Breast epithelium (tissue), 4 donors: ENCODE data around the gene NUMBL. TPM values are rescaled to one million over a fixed set of nuclear protein-coding genes. Genes with fewer than 3 reads are reported as not detected.

ENCODE experiments used
- DNase-seq, 2 donors: peaks; one replicate each; pipeline ENCODE4 v3.0.0-alpha.2; 2019; ENCODE audit warnings: low spot score in 2 of 2
- H3K27ac ChIP-seq, 2 donors: fragments of 200-600 bp; sonication (generic) in 1 of 2; one replicate each; pipeline ENCODE4 v1.5.1; 2016 to 2019; ENCODE audit warnings: mild to moderate bottlenecking in 1 of 2
- H3K27me3 ChIP-seq, 2 donors: fragments of 200-600 bp; sonication (generic) in 1 of 2; one replicate each; pipeline versions ENCODE4 v1.5.1 to v1.6.0; 2017 to 2019; ENCODE audit warnings: control low read depth in 1 of 2, mild to moderate bottlenecking in 1 of 2
- H3K36me3 ChIP-seq: fragments of 200-600 bp; one replicate; pipeline ENCODE4 v1.5.1; 2019
- H3K4me1 ChIP-seq, 2 donors: fragments of 200-600 bp; sonication (generic); one replicate each; pipeline ENCODE4 v1.5.1; 2016 to 2019; ENCODE audit warnings: control low read depth in 1 of 2
- H3K4me3 ChIP-seq, 3 donors: fragments of 200-600 bp; sonication (generic); 1 replicate in 2 of 3; 2 replicates in 1 of 3; pipeline ENCODE4 v1.5.1; 2016 to 2019; ENCODE audit warnings: mild to moderate bottlenecking in 3 of 3, moderate library complexity in 2 of 3
- H3K9me3 ChIP-seq, 2 donors: fragments of 200-600 bp; sonication (generic) in 1 of 2; one replicate each; pipeline ENCODE4 v1.5.1; 2016 to 2019; ENCODE audit warnings: control low read depth in 1 of 2
- CTCF ChIP-seq, 3 donors: fragments of 450-650 bp; IDR thresholded peaks; one replicate each; pipeline ENCODE4 v1.5.1; 2016 to 2017; ENCODE audit warnings: antibody characterized with exemption in 3 of 3, mild to moderate bottlenecking in 3 of 3, moderate library complexity in 3 of 3
- POLR2A ChIP-seq: fragments of 450-650 bp; IDR thresholded peaks from one replicate; pipeline ENCODE4 v1.6.1; 2016; ENCODE audit warnings: antibody characterized with exemption, mild to moderate bottlenecking, moderate library complexity
- POLR2AphosphoS5 ChIP-seq, 3 donors: sonication (generic); formaldehyde crosslinking; IDR thresholded peaks; one replicate each; pipeline ENCODE4 v1.6.1; 2017; ENCODE audit warnings: antibody characterized with exemption in 3 of 3
- intact Hi-C: fragments of 100-400 bp; cut with DNase I; formaldehyde crosslinking; loops from one replicate; pipeline ENCODE4 v1.15.1; 2023; ENCODE audit warnings: low total_unique reads
- total RNA-seq, 3 donors: library from RNA; depleted of rRNA; stranded (reverse); fragments of >200 nt; gene quantifications; one replicate each; pipeline ENCODE4 v1.1.0, GENCODE V29; 2016

Gene NUMBL
- total RNA-seq, 3 donors from 2014 or later: 24.6 to 34.7 (median 30.9) TPM

- Histone ChIP-seq H3K27ac (peak overlapping the region; percentile 94 to 99), H3K27me3 (no peaks in the 10 kb centered on the region), H3K9me3 (no peaks in the 10 kb centered on the region), H3K36me3 (no peaks in the 10 kb centered on the region), H3K4me3 (peak overlapping the region; percentile 86 to 94 (median 91)), H3K4me1 (peaks cover 0 to 15% of the 10 kb centered on the region in 2 donors)
- no peak for TF ChIP-seq POLR2A
- peak in 1 of 3 donors; percentile 35 for TF ChIP-seq POLR2AphosphoS5 (IDR thresholded peaks at IDR 0.05)
- DNase-seq: peak; percentile 58 to 63
- intact Hi-C loops: no loop called here
These were observed 27.7 kb upstream of the NUMBL start for GRCh38 chr19:40717880-40718773.

DNA sequence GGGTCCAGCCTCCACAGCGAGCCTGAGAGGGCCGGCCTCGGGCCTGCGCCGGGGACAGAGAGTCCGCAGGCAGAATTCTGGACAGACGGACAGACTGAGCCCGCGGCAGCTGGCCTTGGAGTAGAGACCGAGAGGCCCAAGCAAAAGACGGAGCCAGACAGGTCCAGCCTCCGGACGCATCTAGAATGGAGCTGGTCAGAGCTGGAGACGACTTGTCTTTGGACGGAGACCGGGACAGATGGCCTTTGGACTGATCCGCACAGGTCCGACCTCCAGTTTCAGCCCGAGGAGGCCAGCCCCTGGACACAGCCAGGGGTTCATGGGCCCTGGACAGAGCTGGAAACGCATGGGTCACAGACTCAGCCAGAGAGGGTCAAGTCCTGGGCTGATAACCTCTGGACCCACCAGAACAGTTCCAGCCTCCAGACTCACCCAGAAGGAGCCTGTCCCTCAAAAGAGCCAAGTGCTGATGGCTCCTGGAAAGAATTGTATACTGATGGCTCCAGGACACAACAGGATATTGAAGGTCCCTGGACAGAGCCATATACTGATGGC, 27.0 kb upstream of the NUMBL start:
- intact Hi-C loops: no loop called here
- Histone ChIP-seq H3K4me1 (peaks cover 0 to 15% of the 10 kb centered on the region in 2 donors), H3K36me3 (no peaks in the 10 kb centered on the region), H3K27me3 (no peaks in the 10 kb centered on the region), H3K4me3 (peak overlapping the region; percentile 86 to 94 (median 91)), H3K27ac (peak overlapping the region; percentile 94 to 99), H3K9me3 (no peaks in the 10 kb centered on the region)
- peak; percentile 49 to 55 for DNase-seq
- TF ChIP-seq POLR2AphosphoS5 (IDR thresholded peaks at IDR 0.05) (no peak), CTCF (IDR thresholded peaks at IDR 0.05) (no peak), POLR2A (no peak)

DNA sequence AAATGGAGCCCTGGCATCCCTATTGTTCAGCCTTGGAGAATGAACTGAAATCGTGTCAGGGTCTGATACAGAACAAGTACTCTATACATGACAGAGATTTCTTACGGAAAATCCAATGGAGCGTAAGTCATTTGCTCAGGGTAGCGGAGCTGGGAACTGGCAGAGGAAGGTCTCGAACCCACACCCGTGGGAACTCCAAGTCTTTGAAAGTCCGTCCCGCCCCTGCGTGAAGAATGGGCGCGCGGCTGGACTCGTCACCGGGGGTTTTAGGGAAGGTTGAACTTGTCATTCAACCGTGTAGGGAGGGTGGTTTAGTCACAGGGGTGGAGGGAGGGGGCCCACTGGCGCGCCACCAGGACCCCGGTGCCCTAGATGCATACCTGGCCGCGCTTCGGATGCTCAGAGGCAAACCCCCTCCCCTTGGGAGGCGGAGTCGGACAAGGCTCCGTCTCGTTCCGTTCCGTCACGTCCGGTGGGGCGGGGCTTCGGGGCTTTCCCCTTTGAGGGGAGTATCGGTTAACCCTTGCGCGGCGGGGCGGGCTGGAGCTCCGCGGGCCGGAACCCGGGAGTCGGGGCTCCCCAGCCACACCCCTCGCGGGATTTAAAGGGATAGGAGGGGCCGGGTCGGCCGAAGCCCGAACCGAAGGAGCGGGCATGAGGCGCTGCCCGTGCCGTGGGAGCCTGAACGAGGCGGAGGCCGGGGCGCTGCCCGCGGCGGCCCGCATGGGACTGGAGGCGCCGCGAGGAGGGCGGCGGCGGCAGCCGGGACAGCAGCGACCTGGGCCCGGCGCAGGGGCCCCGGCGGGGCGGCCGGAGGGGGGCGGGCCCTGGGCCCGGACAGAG, 26.3 kb upstream of the NUMBL start, which contains the start of the genes COQ8B and ITPKC:
COQ8B (minus strand) TSS at position 405 of the 843 bp plus-strand sequence. CDS start 2,254 bp downstream, outside the sequence.
ITPKC (plus strand) TSS at position 631 of the 843 bp plus-strand sequence; CDS start at position 655, 24 bp downstream.
- intact Hi-C loops: no loop called here
- DNase-seq: peak; percentile 99 to 100
- Histone ChIP-seq H3K9me3 (no peaks in the 10 kb centered on the region), H3K4me1 (peaks cover 0 to 8% of the 10 kb centered on the region in 2 donors), H3K36me3 (no peaks in the 10 kb centered on the region), H3K4me3 (peak within 1 kb of the TSS; percentile 86 to 94 (median 91)), H3K27me3 (no peaks in the 10 kb centered on the region), H3K27ac (peak within 1 kb of the TSS; percentile 94 to 99)
- peak; percentile 79 for TF ChIP-seq POLR2A
- TF ChIP-seq POLR2AphosphoS5 (IDR thresholded peaks at IDR 0.05): peak; percentile 78 to 95 (median 80)
- peak in 1 of 3 donors; percentile 53 for TF ChIP-seq CTCF (IDR thresholded peaks at IDR 0.05)

DNA sequence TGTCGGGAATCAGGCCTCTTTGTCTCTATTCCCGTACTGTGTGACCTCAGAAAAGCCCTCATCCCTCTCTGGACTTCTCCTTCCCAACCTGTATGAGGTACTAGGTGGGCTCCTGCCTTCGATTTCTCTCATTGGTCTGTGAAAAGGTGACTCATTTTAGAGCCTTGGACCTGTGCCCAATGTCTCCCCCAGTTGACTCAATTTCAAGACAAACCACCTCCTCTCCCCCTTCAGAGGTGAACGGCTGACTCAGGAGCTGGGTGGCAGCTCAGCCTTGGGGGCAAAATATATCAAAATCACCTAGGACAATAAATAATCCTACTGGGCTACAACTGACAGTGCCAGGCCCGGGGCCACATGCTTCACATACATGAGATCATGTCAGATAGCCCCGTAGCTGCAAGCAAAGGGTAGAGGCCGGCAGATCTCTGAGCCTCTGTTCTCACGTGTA, 25.6 kb upstream of the NUMBL start:
- H3K4me3 ChIP-seq: peak overlapping the region; percentile 86 to 94 (median 91)
- no peaks in the 10 kb centered on the region for H3K27me3 ChIP-seq
- intact Hi-C loops: no loop called here
- peak in 1 of 2 donors; percentile 61 for DNase-seq
- TF ChIP-seq CTCF (IDR thresholded peaks at IDR 0.05) (no peak), POLR2A (no peak), POLR2AphosphoS5 (IDR thresholded peaks at IDR 0.05) (no peak)
- H3K4me1 ChIP-seq: peaks cover 0 to 2% of the 10 kb centered on the region in 2 donors
- peak overlapping the region; percentile 94 to 99 for H3K27ac ChIP-seq
- no peaks in the 10 kb centered on the region for H3K9me3 ChIP-seq
- no peaks in the 10 kb centered on the region for H3K36me3 ChIP-seq
